HEK293 (cell line): ENCODE results near the gene MYO1D.

Source experiments
- CTCF ChIA-PET: fragments of 350-600 bp; formaldehyde crosslinking; extraction: SDS; loops from one replicate; lab custom pipeline; 2021; ENCODE audit warnings: antibody characterized with exemption; lab: Yijun Ruan, JAX
- POLR2A ChIA-PET: fragments of 300-600 bp; formaldehyde crosslinking; extraction: SDS; loops from one replicate; lab custom pipeline; 2020; ENCODE audit warnings: antibody characterized with exemption, inconsistent platforms; lab: Yijun Ruan, JAX
- H3K27ac ChIP-seq: fragments of 200-500 bp; sonication (Bioruptor generic); 2 replicates; pipeline ENCODE4 v1.5.1; 2014; ENCODE audit warnings: low read depth, low read length, control low read depth, inconsistent platforms; ENCODE audit errors: extremely low read depth
- H3K36me3 ChIP-seq, 2 experiments: fragments of 200-500 bp in 1 of 2; sonication (Bioruptor generic) in 1 of 2; 1 replicate in 1 of 2; 2 replicates in 1 of 2; pipeline ENCODE4 v1.5.1; 2014 to 2017; ENCODE audit warnings: inconsistent platforms in 2 of 2, low read length in 2 of 2; ENCODE audit not compliant: control insufficient read depth in 2 of 2, insufficient read depth in 1 of 2
- H3K4me1 ChIP-seq: fragments of 200-500 bp; sonication (Bioruptor generic); 2 replicates; pipeline ENCODE4 v1.5.1; 2014; ENCODE audit warnings: mild to moderate bottlenecking, low read length, inconsistent platforms; ENCODE audit not compliant: control insufficient read depth, insufficient read depth
- H3K4me3 ChIP-seq: 2 replicates; pipeline ENCODE4 v1.5.1; 2011; ENCODE audit warnings: low read depth, mild to moderate bottlenecking, control low read depth, low read length, moderate library complexity
- H3K9me3 ChIP-seq: fragments of 200-500 bp; sonication (Bioruptor generic); 2 replicates; pipeline ENCODE4 v1.5.1; 2014; ENCODE audit warnings: low read depth, low read length, inconsistent platforms; ENCODE audit not compliant: control insufficient read depth, insufficient read depth
- BCL11A ChIP-seq: fragments of 450-650 bp; formaldehyde crosslinking; IDR thresholded peaks from 2 replicates; pipeline ENCODE4 v1.5.1; 2016; ENCODE audit warnings: low read depth, missing biosample characterization, missing genetic modification characterization
- HIC1 ChIP-seq: fragments of 450-650 bp; formaldehyde crosslinking; IDR thresholded peaks from 2 replicates; pipeline ENCODE4 v1.5.1; 2016; ENCODE audit warnings: missing biosample characterization, missing genetic modification characterization
- ZBTB10 ChIP-seq: fragments of 450-650 bp; formaldehyde crosslinking; IDR thresholded peaks from 2 replicates; pipeline ENCODE4 v1.5.1; 2016; ENCODE audit warnings: missing biosample characterization, missing genetic modification characterization
- ZBTB44 ChIP-seq: fragments of 450-650 bp; IDR thresholded peaks from 2 replicates; pipeline ENCODE4 v1.5.1; 2018; ENCODE audit warnings: missing biosample characterization, mild to moderate bottlenecking, missing genetic modification characterization
- ZFHX2 ChIP-seq: fragments of 450-650 bp; formaldehyde crosslinking; conservative IDR thresholded peaks from 2 replicates; pipeline ENCODE4 v1.5.1; 2016; ENCODE audit warnings: missing biosample characterization, missing genetic modification characterization
- ZNF146 ChIP-seq: fragments of 450-650 bp; formaldehyde crosslinking; IDR thresholded peaks from 2 replicates; pipeline ENCODE4 v1.5.1; 2016; ENCODE audit warnings: missing biosample characterization, missing genetic modification characterization
- ZNF169 ChIP-seq: fragments of 450-650 bp; formaldehyde crosslinking; IDR thresholded peaks from 2 replicates; pipeline ENCODE4 v1.5.1; 2016; ENCODE audit warnings: missing biosample characterization, missing genetic modification characterization
- ZNF274 ChIP-seq, 2 experiments: fragments of 200-500 bp in 1 of 2; fragments of 450-650 bp in 1 of 2; sonication (Bioruptor generic) in 1 of 2; formaldehyde crosslinking in 1 of 2; IDR thresholded peaks; 2 replicates each; pipeline versions ENCODE4 v1.5.1 to v1.6.1; 2014 to 2016; ENCODE audit warnings: borderline replicate concordance in 1 of 2, inconsistent platforms in 1 of 2, low read length in 1 of 2, missing biosample characterization in 1 of 2, missing genetic modification characterization in 1 of 2
- ZNF37A ChIP-seq: fragments of 450-650 bp; IDR thresholded peaks from 2 replicates; pipeline ENCODE4 v1.5.1; 2018; ENCODE audit warnings: missing biosample characterization, missing genetic modification characterization
- ZNF555 ChIP-seq: fragments of 450-650 bp; formaldehyde crosslinking; conservative IDR thresholded peaks from 2 replicates; pipeline ENCODE4 v1.5.1; 2017; ENCODE audit warnings: missing biosample characterization, mild to moderate bottlenecking, missing genetic modification characterization, inconsistent platforms
- ZNF626 ChIP-seq: fragments of 450-650 bp; sonication (Bioruptor Pico); formaldehyde crosslinking; IDR thresholded peaks from 2 replicates; pipeline ENCODE4 v1.5.1; 2018; ENCODE audit warnings: missing biosample characterization, missing genetic modification characterization, inconsistent platforms
- ZNF670 ChIP-seq: fragments of 450-650 bp; formaldehyde crosslinking; IDR thresholded peaks from 2 replicates; pipeline ENCODE4 v1.5.1; 2016; ENCODE audit warnings: missing biosample characterization, missing genetic modification characterization, low read depth
- ZNF701 ChIP-seq: fragments of 450-650 bp; formaldehyde crosslinking; IDR thresholded peaks from 2 replicates; pipeline ENCODE4 v1.5.1; 2016; ENCODE audit warnings: missing biosample characterization, missing genetic modification characterization

MYO1D gene

GRCh38 chr17:32470405-32471167, 406.3 kb downstream of the MYO1D start:
- no peak overlapping the region for H3K4me3 ChIP-seq
- TF ChIP-seq ZNF555 (tag by site-specific recombination) (no peak), ZNF169 (tag by site-specific recombination) (no peak), ZBTB10 (tag by site-specific recombination) (no peak), ZNF701 (tag by site-specific recombination) (no peak), BCL11A (tag by site-specific recombination) (no peak)
- TF ChIP-seq, all 188 proteins: peak for 0
- ChIA-PET CTCF (interaction anchor here (0.6 to 5.9 kb wide), 6 partner anchors 9 to 449 kb away, joined by 3 to 70 read pairs (median 4); partner anchors contain the start of gene PSMD11), POLR2A (interaction anchor here (0.7 kb wide), 1 partner anchor 920 kb away, joined by 3 read pairs; no protein-coding TSS in a partner anchor)
- Histone ChIP-seq H3K9me3 (no peaks in the 10 kb centered on the region), H3K27ac (no peak overlapping the region), H3K4me1 (no peaks in the 10 kb centered on the region), H3K36me3 (peaks cover 95 to 96% of the 10 kb centered on the region in 2 experiments)

- Histone ChIP-seq H3K4me3 (no peak overlapping the region), H3K36me3 (peaks cover 92 to 95% of the 10 kb centered on the region in 2 experiments), H3K27ac (no peak overlapping the region), H3K9me3 (no peaks in the 10 kb centered on the region), H3K4me1 (no peaks in the 10 kb centered on the region)
- ChIA-PET CTCF (interaction anchor here (0.5 to 0.6 kb wide), 2 partner anchors 8 to 54 kb away, joined by 3 to 5 read pairs; no protein-coding TSS in a partner anchor), POLR2A (interaction anchor here (0.6 to 1.4 kb wide), 3 partner anchors 19 to 414 kb away, joined by 3 to 8 read pairs (median 4); partner anchors contain the start of gene CDK5R1)
- TF ChIP-seq ZFHX2 (tag by site-specific recombination) (no peak), ZBTB44 (tag by site-specific recombination) (no peak), HIC1 (tag by site-specific recombination) (no peak), ZNF37A (tag by site-specific recombination) (no peak), ZNF626 (tag by site-specific recombination) (no peak), ZNF146 (tag by site-specific recombination) (peak; percentile 97)
These were observed 409.0 kb downstream of the MYO1D start for GRCh38 chr17:32467949-32468348.

GRCh38 chr17:32464374-32464773, 412.6 kb downstream of the MYO1D start:
- no peak overlapping the region for H3K4me3 ChIP-seq
- H3K27ac ChIP-seq, result no peak overlapping the region
- TF ChIP-seq ZNF274 (IDR thresholded peaks at IDR 0.05; ENCODE audit: low read length), result no peak
- no peak for TF ChIP-seq ZNF274 (tag by site-specific recombination; IDR thresholded peaks at IDR 0.05; ENCODE audit: borderline replicate concordance)
- TF ChIP-seq ZNF670 (tag by site-specific recombination), result no peak
- TF ChIP-seq, all 188 proteins: peak for 0
- Histone ChIP-seq H3K9me3 (no peaks in the 10 kb centered on the region), H3K36me3 (peaks cover 87 to 93% of the 10 kb centered on the region in 2 experiments), H3K4me1 (no peaks in the 10 kb centered on the region)
- POLR2A ChIA-PET, result no interaction called here
- CTCF ChIA-PET, result interaction anchor here (0.6 to 8.6 kb wide), 7 partner anchors 8 to 306 kb away, joined by 3 to 198 read pairs (median 36); partner anchors contain the start of gene PSMD11
